OCI-LY1 (cell line): Measurements from ENCODE around the gene CHTF18.

Source experiments
- H2AFZ ChIP-seq: fragments of 200-600 bp; sonication (generic), shearing (Covaris generic); 2 replicates; pipeline ENCODE4 v1.6.0; 2014; ENCODE audit warnings: antibody characterized with exemption, mild to moderate bottlenecking, low read length
- H3F3A ChIP-seq: fragments of 200-600 bp; sonication (generic), shearing (Covaris generic); 2 replicates; pipeline ENCODE4 v1.6.0; 2014; ENCODE audit warnings: mild to moderate bottlenecking, antibody characterized with exemption, low read length, moderate library complexity; ENCODE audit not compliant: insufficient read depth
- H3K27ac ChIP-seq: fragments of 200-600 bp; sonication (generic); 2 replicates; pipeline ENCODE4 v1.5.1; 2014; ENCODE audit warnings: low read length, mixed run types, mild to moderate bottlenecking, low read depth; ENCODE audit not compliant: poor library complexity, severe bottlenecking
- H3K27me3 ChIP-seq: fragments of 200-600 bp; sonication (generic); 2 replicates; pipeline ENCODE4 v1.6.0; 2014; ENCODE audit warnings: antibody characterized with exemption, mild to moderate bottlenecking, low read length, moderate library complexity; ENCODE audit not compliant: insufficient read depth
- H3K36me3 ChIP-seq: fragments of 200-600 bp; sonication (generic); 2 replicates; pipeline ENCODE4 v1.6.1; 2014; ENCODE audit warnings: mild to moderate bottlenecking, antibody characterized with exemption, low read length, moderate library complexity, mixed read lengths; ENCODE audit not compliant: insufficient read depth
- H3K4me1 ChIP-seq: fragments of 200-600 bp; sonication (generic); 2 replicates; pipeline ENCODE4 v1.5.1; 2014; ENCODE audit warnings: mild to moderate bottlenecking, low read length, moderate library complexity; ENCODE audit not compliant: insufficient read depth, severe bottlenecking
- H3K4me2 ChIP-seq: fragments of 200-600 bp; sonication (generic), shearing (Covaris generic); 2 replicates; pipeline ENCODE4 v1.6.1; 2014; ENCODE audit warnings: low read length
- H3K4me3 ChIP-seq: fragments of 200-600 bp; sonication (generic); 2 replicates; pipeline ENCODE4 v1.5.1; 2014; ENCODE audit warnings: low read length, low read depth, mild to moderate bottlenecking, mixed read lengths; ENCODE audit not compliant: poor library complexity, severe bottlenecking
- H3K79me2 ChIP-seq: fragments of 200-600 bp; shearing (Covaris generic); 2 replicates; pipeline ENCODE4 v1.6.1; 2016; ENCODE audit warnings: mixed run types, low read length, mixed read lengths; ENCODE audit not compliant: insufficient read depth
- H3K9ac ChIP-seq: fragments of 200-600 bp; sonication (generic), shearing (Covaris generic); 2 replicates; pipeline ENCODE4 v1.6.1; 2014; ENCODE audit warnings: mild to moderate bottlenecking, low read length, mixed read lengths
- H3K9me2 ChIP-seq: fragments of 200-600 bp; sonication (generic), shearing (Covaris generic); 2 replicates; pipeline ENCODE4 v1.6.1; 2014; ENCODE audit warnings: low read depth, mild to moderate bottlenecking, low read length, mixed read lengths
- H3K9me3 ChIP-seq: fragments of 200-600 bp; shearing (Covaris generic); 2 replicates; pipeline ENCODE4 v1.6.1; 2014; ENCODE audit warnings: low read length, mixed read lengths
- H4K20me1 ChIP-seq: fragments of 200-600 bp; sonication (generic), shearing (Covaris generic); 2 replicates; pipeline ENCODE4 v1.6.0; 2016; ENCODE audit warnings: mild to moderate bottlenecking, low read length; ENCODE audit not compliant: insufficient read depth
- CTCF ChIP-seq: fragments of 200-600 bp; sonication (generic), shearing (Covaris generic); IDR thresholded peaks from 2 replicates; pipeline ENCODE4 v1.5.1; 2017; ENCODE audit warnings: mild to moderate bottlenecking, antibody characterized with exemption, low read length, moderate library complexity, mixed read lengths
- EZH2 ChIP-seq: fragments of 200-600 bp; sonication (generic), shearing (Covaris generic); IDR thresholded peaks from 2 replicates; pipeline ENCODE4 v1.8.0; 2017; ENCODE audit warnings: borderline replicate concordance, mixed run types, mild to moderate bottlenecking, antibody characterized with exemption, low read length, moderate library complexity, mixed read lengths

The CHTF18 gene

GRCh38 chr16:830107-830870 lies 41.9 kb downstream of the CHTF18 start:
- Histone ChIP-seq H3K36me3 (no peaks in the 10 kb centered on the region), H3K9me3 (no peaks in the 10 kb centered on the region), H3F3A (no peaks in the 10 kb centered on the region), H3K9ac (no peak overlapping the region), H3K4me1 (no peaks in the 10 kb centered on the region), H3K4me3 (no peak overlapping the region), H3K9me2 (no peaks in the 10 kb centered on the region), H3K27me3 (peaks cover 4% of the 10 kb centered on the region; the same call in 1 of the 2 replicates), H3K79me2 (no peaks in the 10 kb centered on the region), H3K27ac (no peak overlapping the region), H3K4me2 (no peak overlapping the region), H2AFZ (no peak overlapping the region), H4K20me1 (no peaks in the 10 kb centered on the region)
- TF ChIP-seq EZH2, result no peak
- no peak for TF ChIP-seq CTCF

- Histone ChIP-seq H3K4me1 (no peaks in the 10 kb centered on the region), H3K36me3 (no peaks in the 10 kb centered on the region; the same call in 1 of the 2 replicates), H3K9ac (no peak overlapping the region), H3K9me3 (peaks cover under 1% of the 10 kb centered on the region; the same call in 1 of the 2 replicates), H3K79me2 (no peaks in the 10 kb centered on the region), H3K27me3 (peaks cover 4% of the 10 kb centered on the region; the same call in 1 of the 2 replicates), H3K27ac (no peak overlapping the region), H4K20me1 (no peaks in the 10 kb centered on the region), H3K4me2 (no peak overlapping the region), H3K9me2 (no peaks in the 10 kb centered on the region), H3F3A (no peaks in the 10 kb centered on the region), H3K4me3 (no peak overlapping the region), H2AFZ (no peak overlapping the region)
- no peak for TF ChIP-seq EZH2
Measured at GRCh38 chr16:830871-831570, 42.6 kb downstream of the CHTF18 start.

- no peaks in the 10 kb centered on the region for H3K9me2 ChIP-seq
- H2AFZ ChIP-seq, result no peak overlapping the region
- no peak overlapping the region for H3K27ac ChIP-seq
- H3K79me2 ChIP-seq, result no peaks in the 10 kb centered on the region
- H3K4me2 ChIP-seq, result no peak overlapping the region
- no peaks in the 10 kb centered on the region for H3K4me1 ChIP-seq
- H3K4me3 ChIP-seq, result no peak overlapping the region
- no peaks in the 10 kb centered on the region; the same call in 1 of the 2 replicates for H3K36me3 ChIP-seq
- H4K20me1 ChIP-seq, result no peaks in the 10 kb centered on the region
- no peak for TF ChIP-seq CTCF
- no peak for TF ChIP-seq EZH2
- no peak overlapping the region for H3K9ac ChIP-seq
- H3F3A ChIP-seq, result no peaks in the 10 kb centered on the region
- peaks cover 4% of the 10 kb centered on the region; the same call in 1 of the 2 replicates for H3K27me3 ChIP-seq
- peaks cover 6% of the 10 kb centered on the region for H3K9me3 ChIP-seq
Measured at GRCh38 chr16:831571-832413, 43.4 kb downstream of the CHTF18 start.
